Skin epidermis (tissue), 12 donors: ENCODE data around the gene FNDC4.
"Not testable (repeated sequence)": the region's sequence is repeated elsewhere in the genome, so short reads cannot be mapped to it uniquely, and the experiment has no call there.

Experiments used
- H3K27ac ChIP-seq, 21 experiments: fragments of 200-600 bp; sonication (generic) in 11 of 21; one replicate each; pipeline ENCODE4 v1.5.0; 2020; ENCODE audit warnings: mild to moderate bottlenecking in 3 of 21, inconsistent platforms in 2 of 21, moderate library complexity in 2 of 21
- H3K4me3 ChIP-seq, 7 experiments: fragments of 200-600 bp; sonication (generic) in 2 of 7; one replicate each; pipeline ENCODE4 v1.5.0; 2020; ENCODE audit warnings: inconsistent platforms in 2 of 7, mild to moderate bottlenecking in 2 of 7, moderate library complexity in 1 of 7

The FNDC4 gene, protein sequence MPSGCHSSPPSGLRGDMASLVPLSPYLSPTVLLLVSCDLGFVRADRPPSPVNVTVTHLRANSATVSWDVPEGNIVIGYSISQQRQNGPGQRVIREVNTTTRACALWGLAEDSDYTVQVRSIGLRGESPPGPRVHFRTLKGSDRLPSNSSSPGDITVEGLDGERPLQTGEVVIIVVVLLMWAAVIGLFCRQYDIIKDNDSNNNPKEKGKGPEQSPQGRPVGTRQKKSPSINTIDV

DNA sequence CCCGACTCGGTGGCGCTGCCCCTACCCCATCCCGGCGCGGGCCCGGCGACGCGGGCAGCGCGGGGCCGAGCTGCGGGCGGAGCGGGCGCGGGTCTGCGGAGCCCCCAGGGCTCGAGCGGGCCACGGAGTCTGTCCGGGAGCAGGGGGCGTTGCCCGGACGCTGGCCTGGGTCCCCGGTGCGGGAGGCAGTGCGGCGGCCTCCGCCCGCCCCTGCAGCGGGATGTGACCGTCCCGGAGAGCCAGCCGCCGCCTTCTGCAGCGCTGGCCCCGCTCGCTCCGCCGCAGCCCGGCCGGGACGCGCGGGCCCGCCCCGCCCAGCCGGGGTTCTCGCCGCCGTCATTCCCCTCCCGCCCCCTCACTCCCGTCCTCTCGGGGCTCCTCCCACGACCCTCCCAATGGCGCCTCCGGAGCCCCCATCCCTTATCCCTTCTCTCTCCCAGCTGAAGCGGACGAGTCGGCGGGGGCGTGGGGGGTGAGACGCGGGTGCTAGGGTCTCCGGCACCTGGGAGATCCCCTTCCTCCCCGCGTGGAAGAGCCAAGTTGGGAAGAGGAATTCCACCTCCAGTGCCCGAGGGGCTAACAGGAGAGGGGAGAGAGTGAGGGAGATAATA lies at the start of gene FNDC4:
Gene FNDC4, minus strand, starts transcription at position 257 of the 611 bp plus-strand sequence. CDS start 521 bp downstream, outside the sequence.
- Histone ChIP-seq H3K27ac (peak within 1 kb of the TSS in 12 of 21 experiments; percentile 24 to 78 (median 66)), H3K4me3 (peak within 1 kb of the TSS; percentile 35 to 68 (median 52))

DNA sequence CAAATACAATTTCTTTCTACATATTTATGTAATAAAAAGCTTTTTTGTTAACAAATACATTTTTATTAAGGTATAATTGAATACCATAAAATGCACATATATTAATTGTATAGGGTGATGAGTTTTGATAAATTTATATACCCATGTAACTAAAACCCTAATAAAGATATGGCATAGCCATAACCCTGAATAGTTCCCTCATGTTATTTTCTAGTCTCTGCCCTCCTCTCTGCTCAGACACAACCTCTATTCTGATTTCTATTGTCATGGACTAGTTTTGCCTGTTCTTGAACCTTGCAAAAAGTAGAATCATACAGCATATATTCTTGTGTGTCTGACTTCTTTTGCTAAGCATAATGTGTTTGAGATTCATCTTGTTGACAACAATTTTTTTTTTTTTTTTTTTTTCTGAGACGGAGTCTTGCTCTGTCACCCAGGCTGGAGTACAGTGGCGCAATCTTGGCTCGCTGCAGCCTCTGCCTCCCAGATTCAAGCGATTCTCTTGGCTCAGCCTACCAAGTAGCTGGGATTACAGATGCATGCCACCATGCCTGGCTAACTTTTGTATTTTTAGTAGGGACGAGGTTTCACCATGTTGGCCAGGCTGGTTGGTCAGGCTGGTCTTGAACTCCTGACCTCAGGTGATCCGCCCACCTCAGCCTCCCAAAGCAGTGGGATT lies 49.3 kb upstream of the FNDC4 start:
- no peak overlapping the region for H3K27ac ChIP-seq

DNA sequence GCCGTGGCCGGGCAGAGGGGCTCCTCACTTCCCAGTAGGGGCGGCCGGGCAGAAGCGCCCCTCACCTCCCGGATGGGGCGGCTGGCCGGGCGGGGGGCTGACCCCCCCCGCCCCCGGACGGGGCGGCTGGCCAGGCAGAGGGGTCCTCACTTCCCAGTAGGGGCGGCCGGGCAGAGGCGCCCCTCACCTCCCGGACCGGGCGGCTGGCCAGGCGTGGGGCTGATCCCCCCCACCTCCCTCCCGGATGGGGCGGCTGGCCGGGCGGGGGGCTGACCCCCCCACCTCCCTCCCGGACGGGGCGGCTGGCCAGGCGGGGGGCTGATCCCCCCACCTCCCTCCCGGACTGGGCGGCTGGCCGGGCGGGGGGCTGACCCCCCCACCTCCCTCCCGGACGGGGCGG lies 44.6 kb upstream of the FNDC4 start:
- not testable (repeated sequence) for H3K4me3 ChIP-seq, H3K27ac ChIP-seq

More for the DNA sequence above, 49.3 kb upstream of the FNDC4 start:
- no peak overlapping the region for H3K4me3 ChIP-seq

DNA sequence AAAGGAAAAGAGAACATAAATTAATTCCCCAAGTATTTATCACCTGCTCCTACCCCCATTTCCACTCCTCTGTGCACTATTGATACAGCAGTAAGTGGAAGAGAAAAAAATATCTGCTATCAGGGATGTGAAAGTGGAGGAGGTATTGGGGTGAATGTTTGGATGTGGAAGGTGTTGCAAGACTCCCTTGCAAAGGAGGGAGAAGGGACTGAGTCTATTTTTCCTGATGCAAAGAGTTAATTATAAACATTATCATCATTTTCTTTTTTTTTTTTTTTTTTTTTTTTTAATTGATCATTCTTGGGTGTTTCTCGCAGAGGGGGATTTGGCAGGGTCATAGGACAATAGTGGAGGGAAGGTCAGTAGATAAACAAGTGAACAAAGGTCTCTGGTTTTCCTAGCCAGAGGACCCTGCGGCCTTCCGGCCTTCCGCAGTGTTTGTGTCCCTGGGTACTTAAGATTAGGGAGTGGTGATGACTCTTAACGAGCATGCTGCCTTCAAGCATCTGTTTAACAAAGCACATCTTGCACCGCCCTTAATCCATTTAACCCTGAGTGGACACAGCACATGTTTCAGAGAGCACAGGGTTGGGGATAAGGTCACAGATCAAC lies 43.9 kb upstream of the FNDC4 start:
- not testable (repeated sequence) for H3K27ac ChIP-seq, H3K4me3 ChIP-seq

DNA sequence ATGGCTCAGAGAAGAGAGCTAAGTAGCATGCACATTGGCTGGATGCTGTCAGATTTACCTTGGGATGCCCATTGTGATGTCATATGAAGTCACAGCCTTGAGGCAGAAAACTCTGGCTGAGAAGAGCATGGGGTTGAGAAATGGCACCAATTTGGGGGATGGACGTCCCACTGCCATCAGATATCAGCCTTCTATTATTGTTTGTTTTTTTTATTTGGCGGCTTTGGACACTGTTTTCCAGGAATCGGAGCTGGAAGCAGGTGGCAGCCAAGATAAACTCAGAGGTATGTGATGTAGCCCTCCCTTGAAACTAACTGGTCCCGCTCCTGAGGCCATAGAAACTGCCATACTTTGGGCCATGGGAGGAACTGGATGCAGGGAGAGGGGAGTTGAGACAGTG lies 42.3 kb upstream of the FNDC4 start:
- no peak overlapping the region for H3K4me3 ChIP-seq
- H3K27ac ChIP-seq, result no peak overlapping the region

DNA sequence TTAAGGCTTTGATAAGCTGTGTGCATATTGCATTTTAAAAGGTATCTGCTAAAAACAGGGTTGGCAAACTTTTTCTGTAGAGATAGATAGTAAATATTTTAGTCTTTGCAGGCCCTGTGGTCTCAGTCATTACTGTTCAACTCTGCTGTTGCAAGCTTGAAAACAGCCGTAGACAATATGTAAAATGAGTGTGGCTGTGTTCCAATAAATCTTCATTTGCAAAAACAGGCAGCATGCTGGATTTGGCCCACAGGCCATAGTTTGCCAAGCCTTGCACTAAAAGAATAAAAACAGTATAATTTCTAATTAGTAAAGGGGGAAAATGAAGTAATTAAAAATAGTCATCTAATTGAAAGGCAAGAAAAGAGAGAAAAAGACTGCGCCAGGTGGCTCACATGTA lies 37.0 kb upstream of the FNDC4 start:
- no peak overlapping the region for H3K27ac ChIP-seq
- H3K4me3 ChIP-seq, result no peak overlapping the region

DNA sequence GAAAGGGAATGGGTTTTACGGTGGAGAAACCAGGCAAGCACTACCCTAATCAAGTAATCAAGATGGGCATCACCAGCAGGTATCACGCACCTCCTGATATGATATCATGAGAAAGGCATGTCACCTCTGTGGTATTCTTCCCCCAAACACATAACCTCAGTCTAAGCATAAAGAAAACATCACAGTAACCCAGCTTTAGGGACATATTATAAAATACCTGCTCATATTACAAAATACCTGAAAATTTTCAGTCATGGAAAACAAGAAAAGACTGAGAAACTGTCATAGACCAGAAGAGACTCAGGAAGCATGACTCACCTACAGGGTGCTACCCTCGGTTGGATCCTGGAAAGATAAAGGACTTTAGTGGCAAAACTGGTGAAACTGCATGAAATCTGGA lies 32.2 kb upstream of the FNDC4 start:
- Histone ChIP-seq H3K27ac (no peak overlapping the region), H3K4me3 (no peak overlapping the region)

DNA sequence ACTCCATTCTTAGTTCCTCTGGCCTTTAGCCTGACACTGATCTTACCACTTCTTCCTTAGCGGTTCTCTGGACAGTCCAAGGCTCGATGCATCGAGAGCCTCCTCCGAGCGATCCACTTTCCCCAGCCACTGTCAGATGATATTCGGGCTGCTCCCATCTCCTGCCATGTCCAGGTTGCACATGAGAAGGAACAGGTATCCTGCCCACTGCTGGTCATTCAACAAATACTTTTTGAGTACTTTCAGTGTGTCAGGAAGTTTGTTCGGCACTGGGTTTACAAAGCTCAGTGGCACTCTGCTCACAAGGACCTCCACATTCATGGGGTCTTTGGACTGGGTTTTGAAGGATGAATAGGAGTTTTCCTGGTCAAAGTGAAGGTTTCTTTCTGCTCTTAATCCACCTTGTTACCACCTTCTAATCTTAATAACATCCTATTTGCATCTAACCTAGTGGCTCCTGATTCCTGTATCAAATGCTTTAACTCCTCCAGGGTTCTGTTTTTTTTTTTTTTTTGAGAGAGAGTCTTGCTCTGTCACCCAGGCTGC lies 27.5 kb upstream of the FNDC4 start:
- no peak overlapping the region for H3K27ac ChIP-seq
- H3K4me3 ChIP-seq, result no peak overlapping the region

DNA sequence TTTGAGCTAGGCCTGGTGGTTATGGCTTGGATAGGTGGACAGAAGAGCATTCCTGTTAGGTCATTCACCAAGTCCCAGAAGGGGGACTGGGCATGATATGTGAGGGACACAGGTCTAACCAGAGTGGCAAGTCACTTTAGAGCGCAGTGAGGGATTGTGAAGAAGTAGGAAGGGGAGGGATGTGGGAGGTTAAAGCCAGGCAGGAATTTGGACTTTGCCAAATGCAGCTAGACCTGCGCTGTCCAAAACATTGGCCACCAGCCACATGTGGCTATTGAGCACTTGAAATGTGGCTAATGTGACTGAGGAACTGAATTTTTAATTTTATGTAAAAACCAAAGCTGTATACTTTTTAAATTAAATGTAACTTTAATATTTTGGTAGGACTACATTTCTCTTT lies 25.3 kb upstream of the FNDC4 start:
- no peak overlapping the region for H3K27ac ChIP-seq
- H3K4me3 ChIP-seq, result no peak overlapping the region

DNA sequence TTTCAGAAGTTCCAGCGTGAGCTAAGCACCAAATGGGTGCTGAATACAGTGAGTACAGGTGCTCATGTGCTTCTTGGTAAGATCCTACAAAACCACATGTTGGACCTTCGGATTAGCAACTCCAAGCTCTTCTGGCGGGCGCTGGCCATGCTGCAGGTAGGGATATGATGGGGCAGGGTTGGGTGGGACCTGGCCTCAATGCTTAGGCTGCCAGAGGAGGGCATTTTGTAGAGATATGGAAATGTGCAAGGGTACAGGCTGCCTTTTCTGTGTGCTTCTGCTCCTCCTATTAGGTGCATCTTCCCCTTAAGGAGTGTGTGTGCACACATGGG lies 23.7 kb upstream of the FNDC4 start:
- no peak overlapping the region for H3K4me3 ChIP-seq
- no peak overlapping the region for H3K27ac ChIP-seq

DNA sequence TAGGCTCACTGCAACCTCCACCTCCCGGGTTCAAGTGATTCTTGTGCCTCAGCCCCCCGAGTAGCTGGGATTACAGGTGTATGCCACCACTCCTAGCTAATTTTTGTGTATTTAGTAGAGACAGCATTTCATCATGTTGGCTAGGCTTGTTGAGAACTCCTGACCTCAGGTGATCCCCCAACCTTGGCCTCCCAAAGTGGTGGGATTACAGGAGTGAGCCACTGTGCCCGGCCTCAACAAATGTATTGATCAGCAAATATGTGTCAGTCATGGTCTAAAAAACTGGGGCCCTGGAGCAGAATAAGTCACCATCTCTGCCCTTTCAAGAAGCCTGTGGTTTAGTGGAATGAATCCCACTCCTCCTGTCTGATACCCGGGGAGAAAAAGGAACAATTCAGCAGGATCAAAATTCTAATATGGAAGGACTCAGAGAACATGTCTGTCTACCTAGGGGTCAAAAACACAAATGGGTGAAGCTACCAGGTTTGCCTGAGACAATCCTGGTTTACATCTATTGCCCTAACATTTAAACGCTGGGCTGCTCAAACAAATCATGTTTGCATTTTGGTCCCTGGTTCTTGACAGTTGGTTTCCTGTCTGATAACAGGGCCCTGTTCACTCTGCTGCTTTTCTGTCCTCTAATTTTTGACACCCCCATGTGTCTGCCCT lies 23.2 kb upstream of the FNDC4 start:
- Histone ChIP-seq H3K27ac (no peak overlapping the region), H3K4me3 (no peak overlapping the region)

DNA sequence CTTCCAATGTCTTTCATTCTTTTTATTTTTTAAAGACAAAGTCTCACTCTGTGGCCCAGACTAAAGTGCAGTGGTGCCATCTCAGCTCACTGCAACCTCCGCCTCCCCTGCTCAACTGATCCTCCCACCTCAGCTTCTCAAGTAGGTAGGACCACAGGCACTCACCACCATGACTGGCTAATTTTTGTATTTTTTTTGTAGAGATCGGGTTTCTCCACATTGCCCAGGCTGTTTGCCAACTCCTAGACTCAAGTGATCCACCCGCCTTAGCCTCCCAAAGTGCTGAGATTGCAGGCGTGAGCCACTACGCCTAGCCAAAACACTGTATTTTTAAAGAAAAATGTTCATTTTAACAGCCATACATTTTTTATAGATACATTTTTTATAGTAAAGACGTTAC lies 14.3 kb upstream of the FNDC4 start:
- no peak overlapping the region for H3K4me3 ChIP-seq
- no peak overlapping the region for H3K27ac ChIP-seq

DNA sequence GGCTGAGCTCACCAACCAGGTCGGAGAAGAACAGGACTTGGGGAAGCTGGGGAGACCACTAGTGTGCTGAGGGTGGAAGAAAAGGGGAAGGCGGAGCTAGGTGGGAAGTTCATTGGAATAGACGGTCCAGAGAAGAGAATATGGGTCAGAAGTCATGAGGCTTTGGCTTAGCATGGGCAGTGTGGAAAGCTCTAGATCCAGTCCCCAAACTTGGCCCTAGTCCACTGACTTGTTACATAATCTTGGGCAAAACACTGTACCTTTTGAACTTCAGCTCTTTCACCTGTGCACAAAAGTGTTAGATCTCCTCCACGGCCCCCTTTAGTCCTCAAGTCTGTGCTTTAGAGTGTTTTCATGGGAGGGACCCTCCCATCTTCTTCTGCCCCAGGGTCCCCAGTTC lies 12.3 kb upstream of the FNDC4 start:
- Histone ChIP-seq H3K27ac (no peak overlapping the region), H3K4me3 (no peak overlapping the region)

DNA sequence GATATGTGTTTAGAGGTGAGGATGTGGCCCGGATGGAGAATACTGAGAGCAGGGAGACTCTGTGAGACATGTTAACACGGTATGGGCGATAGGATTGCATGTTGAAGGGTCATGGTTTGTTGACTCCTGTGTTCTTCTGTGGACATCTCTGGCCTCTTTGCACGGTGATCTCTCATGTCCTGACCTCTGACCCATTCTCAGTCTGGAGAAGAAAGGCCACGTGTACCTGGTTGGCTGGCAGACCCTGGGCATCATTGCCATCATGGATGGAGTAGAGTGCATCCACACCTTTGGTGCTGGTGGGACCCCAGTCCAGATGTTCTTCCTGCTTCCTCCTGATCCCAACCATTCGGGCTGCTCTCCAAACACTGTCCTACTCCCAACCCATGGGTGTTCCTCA lies 11.6 kb upstream of the FNDC4 start:
- H3K27ac ChIP-seq, result no peak overlapping the region
- H3K4me3 ChIP-seq, result no peak overlapping the region

DNA sequence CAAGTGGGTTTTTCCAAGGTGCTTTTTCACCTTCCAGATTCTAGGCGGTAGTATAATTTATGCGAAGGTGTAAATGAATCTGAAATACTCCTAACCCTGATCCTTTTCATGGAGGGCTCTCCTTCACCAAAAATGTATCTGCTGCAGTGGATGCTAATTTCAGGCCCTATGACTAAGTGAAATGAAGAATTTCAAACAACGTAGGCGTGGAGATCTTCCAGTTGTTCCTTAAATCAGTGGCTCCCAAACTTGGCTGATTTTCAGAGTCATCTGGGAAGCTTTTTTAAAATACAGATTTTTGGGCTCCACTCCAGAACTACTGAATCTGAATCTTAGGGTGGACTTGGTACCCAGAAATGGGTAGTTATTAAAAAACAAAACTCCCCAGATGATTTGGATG lies 7.1 kb upstream of the FNDC4 start:
- H3K4me3 ChIP-seq, result no peak overlapping the region
- H3K27ac ChIP-seq, result no peak overlapping the region

DNA sequence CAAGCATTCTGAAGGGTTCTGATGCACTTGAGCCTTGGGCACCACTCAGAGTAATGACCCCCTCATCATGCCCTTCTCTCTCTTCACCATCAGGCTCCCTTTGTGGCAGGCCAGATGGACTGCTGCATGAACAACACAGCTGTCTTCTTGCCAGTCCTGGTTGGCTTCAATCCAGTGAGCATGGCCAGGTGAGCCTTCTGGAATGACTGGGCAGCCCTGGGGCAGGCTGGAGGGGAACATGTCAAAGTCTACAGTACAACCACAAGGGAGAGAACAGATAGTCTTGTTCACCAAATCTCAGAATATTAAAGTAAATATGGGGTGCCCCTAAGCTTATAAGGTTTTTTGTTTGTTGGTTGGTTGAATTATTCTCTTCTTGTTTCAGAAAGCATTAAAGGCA lies 6.0 kb upstream of the FNDC4 start:
- H3K27ac ChIP-seq, result no peak overlapping the region
- no peak overlapping the region for H3K4me3 ChIP-seq

DNA sequence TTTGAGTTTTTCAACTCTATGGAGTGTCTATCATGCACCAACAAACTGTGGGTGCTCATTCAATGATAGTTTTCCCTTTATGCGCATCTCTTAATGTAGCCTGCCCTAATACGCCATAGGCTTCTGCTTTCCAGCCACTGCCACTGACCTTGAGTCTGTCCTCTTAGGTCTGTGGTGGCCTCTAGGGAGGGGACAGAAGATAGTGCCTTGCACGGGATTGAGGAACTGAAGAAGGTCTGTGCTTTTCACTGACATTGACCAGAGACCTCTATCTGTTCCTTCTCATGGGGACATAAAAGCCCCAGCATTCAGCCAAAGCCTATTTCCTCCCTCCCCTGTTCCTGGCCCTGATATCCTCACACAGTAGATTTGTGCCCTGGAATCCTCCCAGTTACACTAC lies 4.0 kb upstream of the FNDC4 start:
- Histone ChIP-seq H3K4me3 (no peak overlapping the region), H3K27ac (no peak overlapping the region)

DNA sequence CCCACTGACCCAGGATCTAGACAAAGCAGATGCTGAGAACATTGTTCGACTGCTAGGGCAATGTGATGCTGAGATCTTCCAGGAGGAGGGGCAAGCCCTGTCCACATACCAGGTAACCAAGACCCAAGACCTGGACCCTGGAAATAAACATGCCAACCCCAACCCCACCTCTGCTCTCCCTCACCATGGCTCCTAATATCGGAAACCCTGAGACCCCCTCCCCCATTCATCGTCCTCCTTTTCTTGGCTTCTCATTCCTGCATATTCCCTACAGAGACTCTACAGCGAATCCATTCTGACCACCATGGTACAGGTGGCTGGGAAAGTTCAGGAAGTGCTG lies 2.3 kb upstream of the FNDC4 start:
- no peak overlapping the region for H3K27ac ChIP-seq
- no peak overlapping the region for H3K4me3 ChIP-seq

DNA sequence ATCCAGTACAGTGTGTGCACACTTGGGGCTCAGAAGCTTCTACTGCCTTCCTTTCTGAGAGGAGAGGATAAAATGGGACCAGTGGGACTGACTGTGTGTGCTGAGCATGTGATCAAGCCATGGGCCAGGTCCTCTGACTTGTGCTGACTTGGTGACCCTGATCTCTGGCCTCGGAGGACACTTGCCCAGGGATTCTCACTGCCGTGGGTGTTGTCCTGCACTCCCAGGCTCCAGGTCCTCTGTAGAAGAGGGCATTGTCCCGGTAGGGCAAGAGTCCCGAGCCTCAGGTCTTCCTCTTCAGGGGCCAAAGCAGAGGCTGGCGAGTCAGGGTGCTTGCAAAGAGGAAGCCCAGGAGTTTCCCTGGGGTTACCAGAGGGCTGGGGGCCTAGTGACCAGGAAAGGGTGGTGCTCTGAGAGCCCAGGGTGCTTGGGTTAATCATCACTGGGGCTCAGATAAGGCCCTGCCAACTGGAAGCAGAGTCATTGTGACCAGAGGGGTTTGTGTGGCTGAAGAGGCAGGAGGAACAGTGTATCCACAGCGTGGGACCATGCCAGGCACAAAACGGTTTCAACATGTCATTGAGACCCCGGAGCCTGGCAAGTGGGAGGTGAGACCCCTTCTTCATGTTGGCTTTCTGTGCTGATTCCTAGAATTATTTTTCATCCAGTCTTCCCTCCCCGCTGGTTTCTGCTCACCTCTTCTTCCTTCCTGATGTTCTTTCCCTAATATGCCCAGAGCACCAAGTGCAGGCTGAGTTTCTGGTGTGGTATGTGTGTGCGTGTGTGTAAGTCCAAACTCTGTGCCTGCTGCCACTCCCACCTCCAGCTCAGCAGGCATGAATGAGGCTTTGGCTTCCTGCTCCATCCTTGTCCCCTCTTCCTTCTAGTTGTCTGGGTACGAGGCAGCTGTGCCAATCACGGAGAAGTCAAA lies 1.6 kb upstream of the FNDC4 start, which contains the start of gene GCKR:
Gene GCKR, plus strand, starts transcription at position 483 of the 931 bp plus-strand sequence. Its CDS starts 66 bp downstream, at position 549.
- no peak within 1 kb of the TSS for H3K27ac ChIP-seq
- H3K4me3 ChIP-seq, result peak within 1 kb of the TSS in 1 of 7 experiments; percentile 35
